ENCODE data around the gene AK9.

GRCh38 chr6:109480993-109481480 lies 210.0 kb downstream of the AK9 start:
- TF ChIP-seq CTCF (IDR thresholded peaks at IDR 0.05; ENCODE audit: low read depth, low read length, missing input control) (no peak), HNF4A (conservative IDR thresholded peaks at IDR 0.05) (no peak), ATF3 (IDR thresholded peaks at IDR 0.05) (no peak), TAF1 (conservative IDR thresholded peaks at IDR 0.05) (no peak), JUND (IDR thresholded peaks at IDR 0.05) (no peak), MAX (IDR thresholded peaks at IDR 0.05) (no peak), RXRA (IDR thresholded peaks at IDR 0.05) (no peak), YY1 (IDR thresholded peaks at IDR 0.05) (no peak), RAD21 (IDR thresholded peaks at IDR 0.05) (no peak), EGR1 (IDR thresholded peaks at IDR 0.05; ENCODE audit: low read depth in 2 of 2) (no peak)
